Activated T-helper 1 cell treated with anti-CD3 and anti-CD28 coated beads, Interleukin-2, amount 50 U/mL, for 16 hours (primary cell): ENCODE measurements around the gene NR6A1.

ENCODE experiments used
- DNase-seq, 2 donors: peaks; one replicate each; pipeline ENCODE4 v3.0.0-alpha.2; 2020; ENCODE audit warnings: low read depth in 1 of 2, low spot score in 1 of 2

Gene NR6A1

GRCh38 chr9:124771021-124771866, at the start of gene NR6A1:
Gene NR6A1, minus strand, starts transcription at chr9:124771311.
- DNase-seq: peak; percentile 85 to 89

- DNase-seq: no peak
These were observed 47.5 kb upstream of the NR6A1 start for GRCh38 chr9:124818431-124819281.

GRCh38 chr9:124815601-124816000, 44.5 kb upstream of the NR6A1 start:
- DNase-seq: no peak

- no peak for DNase-seq
These were observed 43.0 kb upstream of the NR6A1 start for GRCh38 chr9:124814164-124814535.

- no peak for DNase-seq
These were observed 42.5 kb upstream of the NR6A1 start for GRCh38 chr9:124813501-124814163.

GRCh38 chr9:124813041-124813440, 41.9 kb upstream of the NR6A1 start:
- no peak for DNase-seq

GRCh38 chr9:124812441-124812876, 41.3 kb upstream of the NR6A1 start:
- DNase-seq: no peak

- no peak for DNase-seq
These were observed 39.7 kb upstream of the NR6A1 start for GRCh38 chr9:124810663-124811355.

- no peak for DNase-seq
These were observed 38.8 kb upstream of the NR6A1 start for GRCh38 chr9:124809741-124810500.

GRCh38 chr9:124809211-124809610, 38.1 kb upstream of the NR6A1 start:
- no peak for DNase-seq

- DNase-seq: no peak
These were observed 37.3 kb upstream of the NR6A1 start for GRCh38 chr9:124808246-124808956.

- DNase-seq: no peak
These were observed 34.1 kb upstream of the NR6A1 start for GRCh38 chr9:124805186-124805585.

GRCh38 chr9:124803911-124804310, 32.8 kb upstream of the NR6A1 start:
- DNase-seq: no peak

GRCh38 chr9:124802426-124802825, 31.3 kb upstream of the NR6A1 start:
- no peak for DNase-seq

- DNase-seq: no peak
These were observed 30.2 kb upstream of the NR6A1 start for GRCh38 chr9:124801356-124801755.

GRCh38 chr9:124800306-124801259, 29.5 kb upstream of the NR6A1 start:
- no peak for DNase-seq

- DNase-seq: no peak
These were observed 28.3 kb upstream of the NR6A1 start for GRCh38 chr9:124799274-124800006.
